Astrocyte (in vitro differentiated cells and primary cell): ENCODE data around the gene VRK2. TPM values are rescaled to one million over a fixed set of nuclear protein-coding genes. Genes with fewer than 3 reads are reported as not detected.

Experiments used
- DNase-seq: peaks from one replicate; pipeline ENCODE4 v3.0.0-alpha.2; 2010; ENCODE audit warnings: low read depth
- FAIRE-seq: peaks from 2 replicates; lab custom pipeline; 2011; peaks lifted over from hg19 to GRCh38; lab: Jason Lieb, UNC
- H2AFZ ChIP-seq: 2 replicates; pipeline ENCODE4 v1.6.0; 2012; ENCODE audit warnings: low read depth, low read length, inconsistent platforms
- H3K27ac ChIP-seq: 2 replicates; pipeline ENCODE4 v1.5.1; 2011; ENCODE audit warnings: low read depth, low read length, inconsistent platforms
- H3K27me3 ChIP-seq: 2 replicates; pipeline ENCODE4 v1.6.0; 2011; ENCODE audit warnings: low read length, inconsistent platforms; ENCODE audit not compliant: insufficient read depth
- H3K36me3 ChIP-seq: 2 replicates; pipeline ENCODE4 v1.5.1; 2011; ENCODE audit warnings: low read length, inconsistent platforms; ENCODE audit not compliant: insufficient read depth
- H3K4me1 ChIP-seq: 2 replicates; pipeline ENCODE4 v1.5.1; 2011; ENCODE audit warnings: low read length, inconsistent platforms; ENCODE audit not compliant: insufficient read depth
- H3K4me2 ChIP-seq: 2 replicates; pipeline ENCODE4 v1.6.0; 2012; ENCODE audit warnings: low read length, inconsistent platforms
- H3K4me3 ChIP-seq: 2 replicates; pipeline ENCODE4 v1.5.1; 2011; ENCODE audit warnings: low read depth, mild to moderate bottlenecking, low read length, inconsistent platforms; ENCODE audit not compliant: insufficient read depth
- H3K79me2 ChIP-seq: 2 replicates; pipeline ENCODE4 v1.6.0; 2012; ENCODE audit warnings: mild to moderate bottlenecking, low read length, inconsistent platforms; ENCODE audit not compliant: insufficient read depth
- H3K9ac ChIP-seq: 2 replicates; pipeline ENCODE4 v1.6.0; 2012; ENCODE audit warnings: mild to moderate bottlenecking, low read length, inconsistent platforms
- H3K9me3 ChIP-seq: 2 replicates; pipeline ENCODE4 v1.5.1; 2012; ENCODE audit warnings: low read depth, mild to moderate bottlenecking, low read length, inconsistent platforms; ENCODE audit not compliant: insufficient read depth
- H4K20me1 ChIP-seq: 2 replicates; pipeline ENCODE4 v1.6.0; 2012; ENCODE audit warnings: low read length, inconsistent platforms; ENCODE audit not compliant: insufficient read depth
- H3K27ac Mint-ChIP-seq: one replicate; pipeline ENCODE4 v1.8.0; 2021; ENCODE audit warnings: mild to moderate bottlenecking, mixed read lengths; ENCODE audit not compliant: unreplicated experiment
- H3K27me3 Mint-ChIP-seq: one replicate; pipeline ENCODE4 v1.8.0; 2021; ENCODE audit warnings: low read depth, mixed read lengths; ENCODE audit not compliant: unreplicated experiment
- H3K36me3 Mint-ChIP-seq: one replicate; pipeline ENCODE4 v1.8.0; 2021; ENCODE audit warnings: low read depth, mixed read lengths; ENCODE audit not compliant: unreplicated experiment
- H3K4me1 Mint-ChIP-seq: one replicate; pipeline ENCODE4 v1.8.0; 2021; ENCODE audit warnings: low read depth, mixed read lengths; ENCODE audit not compliant: unreplicated experiment
- H3K4me3 Mint-ChIP-seq: one replicate; pipeline ENCODE4 v1.8.0; 2021; ENCODE audit warnings: mild to moderate bottlenecking, moderate library complexity, mixed read lengths; ENCODE audit not compliant: unreplicated experiment
- H3K9me3 Mint-ChIP-seq: one replicate; pipeline ENCODE4 v1.8.0; 2021; ENCODE audit warnings: mild to moderate bottlenecking, mixed read lengths; ENCODE audit not compliant: unreplicated experiment
- CTCF ChIP-seq: IDR thresholded peaks from 2 replicates; pipeline ENCODE4 v1.5.1; 2011; ENCODE audit warnings: low read depth, mild to moderate bottlenecking, inconsistent platforms, low read length, moderate library complexity; ENCODE audit not compliant: insufficient read depth
- EZH2 ChIP-seq: IDR thresholded peaks from 2 replicates; pipeline ENCODE4 v1.6.1; 2012; ENCODE audit warnings: mild to moderate bottlenecking, low read length, inconsistent platforms; ENCODE audit not compliant: insufficient read depth
- total RNA-seq: library from RNA; stranded (reverse); gene quantifications from 2 replicates; pipeline ENCODE4 v1.2.1, GENCODE V29; 2021

VRK2 gene
- total RNA-seq, 1 donor from 2014 or later: 28.6 TPM

- H2AFZ ChIP-seq: no peak overlapping the region
- DNase-seq: no peak
- Mint-ChIP-seq H3K4me1 (peaks cover 3% of the 10 kb centered on the region), H3K4me3 (no peak overlapping the region), H3K9me3 (no peaks in the 10 kb centered on the region), H3K27me3 (no peaks in the 10 kb centered on the region), H3K36me3 (peaks cover 1% of the 10 kb centered on the region), H3K27ac (no peak overlapping the region)
- H4K20me1 ChIP-seq: no peaks in the 10 kb centered on the region
- TF ChIP-seq EZH2: no peak
- no peak for TF ChIP-seq CTCF
- no peaks in the 10 kb centered on the region for H3K9me3 ChIP-seq
- H3K36me3 ChIP-seq: no peaks in the 10 kb centered on the region
- H3K27me3 ChIP-seq: no peaks in the 10 kb centered on the region
- H3K4me1 ChIP-seq: no peaks in the 10 kb centered on the region
- no peaks in the 10 kb centered on the region for H3K79me2 ChIP-seq
- FAIRE-seq: no peak
- H3K4me3 ChIP-seq: no peak overlapping the region
- H3K4me2 ChIP-seq: no peak overlapping the region
- H3K9ac ChIP-seq: no peak overlapping the region
- no peak overlapping the region for H3K27ac ChIP-seq
Observed at GRCh38 chr2:58052978-58053377, 6.4 kb downstream of the VRK2 start.

GRCh38 chr2:58054264-58054663 is 7.7 kb downstream of the VRK2 start:
- no peak overlapping the region for H3K27ac Mint-ChIP-seq
- no peak for FAIRE-seq
- no peak for TF ChIP-seq CTCF
- no peak for TF ChIP-seq EZH2

GRCh38 chr2:58055033-58055786 is 8.6 kb downstream of the VRK2 start:
- Histone ChIP-seq H3K36me3 (peaks cover 3% of the 10 kb centered on the region), H3K27me3 (no peaks in the 10 kb centered on the region), H3K9me3 (no peaks in the 10 kb centered on the region), H3K4me2 (no peak overlapping the region), H2AFZ (no peak overlapping the region), H3K4me3 (no peak overlapping the region), H3K4me1 (no peaks in the 10 kb centered on the region), H3K9ac (no peak overlapping the region), H3K27ac (no peak overlapping the region), H4K20me1 (no peaks in the 10 kb centered on the region), H3K79me2 (no peaks in the 10 kb centered on the region)
- no peaks in the 10 kb centered on the region for H3K27me3 Mint-ChIP-seq
- no peak for DNase-seq
- TF ChIP-seq CTCF (no peak), EZH2 (no peak)
- H3K4me1 Mint-ChIP-seq: peaks cover 3% of the 10 kb centered on the region
- no peak overlapping the region for H3K4me3 Mint-ChIP-seq
- no peak overlapping the region for H3K27ac Mint-ChIP-seq
- peaks cover 4% of the 10 kb centered on the region for H3K36me3 Mint-ChIP-seq
- no peaks in the 10 kb centered on the region for H3K9me3 Mint-ChIP-seq
- no peak for FAIRE-seq

More at GRCh38 chr2:58054264-58054663, 7.7 kb downstream of the VRK2 start:
- H3K9me3 ChIP-seq: no peaks in the 10 kb centered on the region
- no peaks in the 10 kb centered on the region for H3K27me3 Mint-ChIP-seq
- no peaks in the 10 kb centered on the region for H3K4me1 ChIP-seq
- no peaks in the 10 kb centered on the region for H3K9me3 Mint-ChIP-seq
- no peaks in the 10 kb centered on the region for H3K27me3 ChIP-seq
- H3K4me3 ChIP-seq: no peak overlapping the region
- H4K20me1 ChIP-seq: no peaks in the 10 kb centered on the region
- H3K4me2 ChIP-seq: no peak overlapping the region
- H3K79me2 ChIP-seq: no peaks in the 10 kb centered on the region
- H3K27ac ChIP-seq: no peak overlapping the region
- H3K4me1 Mint-ChIP-seq: peaks cover 3% of the 10 kb centered on the region
- H3K36me3 Mint-ChIP-seq: peaks cover 4% of the 10 kb centered on the region
- H3K36me3 ChIP-seq: peaks cover 3% of the 10 kb centered on the region
- H3K4me3 Mint-ChIP-seq: no peak overlapping the region
- DNase-seq: no peak
- H3K9ac ChIP-seq: no peak overlapping the region
- H2AFZ ChIP-seq: no peak overlapping the region
